ENCODE measurements around the gene DSP. TPM values are rescaled to one million over a fixed set of nuclear protein-coding genes. Genes with fewer than 3 reads are reported as not detected.

The DSP gene
- polyA plus RNA-seq, 1 donor (not counting 4 experiments of a cell fraction or from before 2014, with no cell fraction given): 255 TPM

DNA sequence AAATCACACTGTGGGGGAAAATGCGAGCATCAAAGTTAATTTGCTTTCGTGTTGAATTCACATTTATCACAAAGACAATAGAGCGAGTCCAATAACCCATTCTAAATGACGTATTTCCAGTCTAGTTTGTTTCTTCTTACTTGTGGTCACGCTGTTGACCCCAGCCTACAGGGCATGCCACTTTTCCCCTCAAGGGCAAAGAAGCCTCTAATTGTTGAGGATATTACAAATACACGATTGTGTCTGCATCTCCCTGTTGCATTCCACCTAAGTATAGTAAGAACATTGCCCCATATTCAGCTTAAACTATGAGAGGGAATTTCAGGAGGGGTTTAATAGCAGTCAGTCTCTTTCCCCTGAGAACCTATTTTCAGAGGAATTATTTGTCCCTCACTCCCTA, 37.4 kb upstream of the DSP start:
- dilution Hi-C loops (cut with MboI; ENCODE audit: extremely low pct_ligation_motif_present, low sequenced_read_pairs): no loop called here

GRCh38 chr6:7505189-7505699, 36.2 kb upstream of the DSP start:
- Histone ChIP-seq H3K4me1 (ENCODE audit: control insufficient read depth, extremely low read depth, insufficient read depth, low read length) (peaks cover 19% of the 10 kb centered on the region), H3K27ac (ENCODE audit: control insufficient read depth, insufficient read depth, low read length) (peak overlapping the region; percentile 98), H3K9me3 (ENCODE audit: control insufficient read depth, low read depth, low read length) (no peaks in the 10 kb centered on the region), H3K27me3 (ENCODE audit: control insufficient read depth, extremely low read depth, insufficient read depth, low read length) (no peaks in the 10 kb centered on the region), H3K4me2 (ENCODE audit: control insufficient read depth, extremely low read depth, insufficient read depth, low read depth, low read length) (peak overlapping the region; percentile 93), H2AFZ (ENCODE audit: control insufficient read depth, low read length) (peak overlapping the region; percentile 42), H3K9me1 (ENCODE audit: control insufficient read depth, extremely low read depth, insufficient read depth, low read length) (no peaks in the 10 kb centered on the region), H3K9ac (ENCODE audit: control insufficient read depth, extremely low read depth, insufficient read depth, low read length) (peak overlapping the region; percentile 73), H4K20me1 (ENCODE audit: control insufficient read depth, extremely low read depth, insufficient read depth, low read length) (no peaks in the 10 kb centered on the region), H3K79me2 (ENCODE audit: control insufficient read depth, insufficient read depth, low read length) (no peaks in the 10 kb centered on the region), H3K36me3 (ENCODE audit: control insufficient read depth in 2 of 2, extremely low read depth in 1 of 2, insufficient read depth in 2 of 2, low read length in 2 of 2) (no peaks in the 10 kb centered on the region), H3K4me3 (ENCODE audit: control insufficient read depth in 2 of 3, extremely low read depth in 1 of 3, insufficient read depth in 2 of 3, low read depth in 1 of 3, low read length in 3 of 3) (peak overlapping the region in 2 of 3 experiments; percentile 21 to 36)
- no peak for TF ChIP-seq EZH2 (IDR thresholded peaks at IDR 0.05; ENCODE audit: low read length)
- TF ChIP-seq CTCF (optimal IDR thresholded peaks at IDR 0.05 in 1 of 3, IDR thresholded peaks at IDR 0.05 in 1 of 3, conservative IDR thresholded peaks at IDR 0.05 in 1 of 3; ENCODE audit: extremely low read depth in 1 of 3, insufficient read depth in 2 of 3, low read length in 3 of 3): no peak
- DNase-seq (ENCODE audit: low read depth, low spot score) (peak; percentile 99), FAIRE-seq (peak; percentile 88)
- dilution Hi-C loops (cut with MboI; ENCODE audit: extremely low pct_ligation_motif_present, low sequenced_read_pairs): no loop called here

More for the DNA sequence above, 37.4 kb upstream of the DSP start:
- Histone ChIP-seq H3K27me3 (ENCODE audit: control insufficient read depth, extremely low read depth, insufficient read depth, low read length) (no peaks in the 10 kb centered on the region), H3K4me1 (ENCODE audit: control insufficient read depth, extremely low read depth, insufficient read depth, low read length) (peaks cover 19% of the 10 kb centered on the region), H3K36me3 (ENCODE audit: control insufficient read depth in 2 of 2, extremely low read depth in 1 of 2, insufficient read depth in 2 of 2, low read length in 2 of 2) (no peaks in the 10 kb centered on the region), H3K4me2 (ENCODE audit: control insufficient read depth, extremely low read depth, insufficient read depth, low read depth, low read length) (no peak overlapping the region), H2AFZ (ENCODE audit: control insufficient read depth, low read length) (no peak overlapping the region), H3K9ac (ENCODE audit: control insufficient read depth, extremely low read depth, insufficient read depth, low read length) (no peak overlapping the region), H3K27ac (ENCODE audit: control insufficient read depth, insufficient read depth, low read length) (peak overlapping the region; percentile 98), H3K4me3 (ENCODE audit: control insufficient read depth in 2 of 3, extremely low read depth in 1 of 3, insufficient read depth in 2 of 3, low read depth in 1 of 3, low read length in 3 of 3) (no peak overlapping the region), H3K9me1 (ENCODE audit: control insufficient read depth, extremely low read depth, insufficient read depth, low read length) (no peaks in the 10 kb centered on the region), H4K20me1 (ENCODE audit: control insufficient read depth, extremely low read depth, insufficient read depth, low read length) (no peaks in the 10 kb centered on the region), H3K9me3 (ENCODE audit: control insufficient read depth, low read depth, low read length) (no peaks in the 10 kb centered on the region), H3K79me2 (ENCODE audit: control insufficient read depth, insufficient read depth, low read length) (no peaks in the 10 kb centered on the region)
- no peak for TF ChIP-seq EZH2 (IDR thresholded peaks at IDR 0.05; ENCODE audit: low read length)
- no peak for TF ChIP-seq CTCF (optimal IDR thresholded peaks at IDR 0.05 in 1 of 3, IDR thresholded peaks at IDR 0.05 in 1 of 3, conservative IDR thresholded peaks at IDR 0.05 in 1 of 3; ENCODE audit: extremely low read depth in 1 of 3, insufficient read depth in 2 of 3, low read length in 3 of 3)
- no peak for FAIRE-seq
- DNase-seq (ENCODE audit: low read depth, low spot score): no peak

Data from keratinocyte (primary cell).